H1 (cell line): ENCODE data around the gene HINT3. TPM values are rescaled to one million over a fixed set of nuclear protein-coding genes. Genes with fewer than 3 reads are reported as not detected.

Experiments used
- CTCF ChIA-PET: fragments of 300-600 bp; sonication (Branson Sonifier 250); formaldehyde crosslinking; loops from one replicate; lab custom pipeline; 2021; ENCODE audit not compliant: partially characterized antibody; lab: Charles Lee
- POLR2A ChIA-PET: fragments of 300-600 bp; sonication (Branson Sonifier 250); formaldehyde crosslinking; loops from one replicate; lab custom pipeline; 2021; ENCODE audit warnings: inconsistent platforms; ENCODE audit not compliant: partially characterized antibody; lab: Charles Lee
- DNase-seq, 2 experiments: peaks; one replicate each; pipeline versions ENCODE4 v3.0.0 to v3.0.0-alpha.2; 2010 to 2022; ENCODE audit warnings: low spot score in 2 of 2, low read depth in 1 of 2, mixed read lengths in 1 of 2
- FAIRE-seq: peaks from 2 replicates; lab custom pipeline; 2011; peaks lifted over from hg19 to GRCh38; lab: Jason Lieb, UNC
- H2AFZ ChIP-seq: 2 replicates; pipeline ENCODE4 v1.8.1; 2012; ENCODE audit warnings: low read length, inconsistent platforms
- H2AK5ac ChIP-seq: 2 replicates; pipeline ENCODE4 v1.6.1; 2013; ENCODE audit warnings: low read depth, low read length
- H2BK120ac ChIP-seq: replicated peaks from 2 replicates; pipeline ENCODE3; 2013; ENCODE audit warnings: low read depth, low read length, inconsistent platforms
- H2BK12ac ChIP-seq: 2 replicates; pipeline ENCODE4 v1.6.1; 2013; ENCODE audit warnings: low read depth, low read length
- H2BK15ac ChIP-seq: 2 replicates; pipeline ENCODE4 v1.6.1; 2013; ENCODE audit warnings: low read length
- H2BK20ac ChIP-seq: 2 replicates; pipeline ENCODE4 v1.6.1; 2013; ENCODE audit warnings: low read length
- H2BK5ac ChIP-seq: 2 replicates; pipeline ENCODE4 v1.6.1; 2013; ENCODE audit warnings: low read depth, low read length
- H3K14ac ChIP-seq: 2 replicates; pipeline ENCODE4 v1.6.1; 2013; ENCODE audit warnings: inconsistent platforms; ENCODE audit not compliant: insufficient read length
- H3K18ac ChIP-seq: 2 replicates; pipeline ENCODE4 v1.6.1; 2013; ENCODE audit warnings: low read length; ENCODE audit errors: extremely low read depth
- H3K23ac ChIP-seq: 2 replicates; pipeline ENCODE4 v1.6.1; 2013; ENCODE audit warnings: inconsistent platforms; ENCODE audit not compliant: insufficient read length
- H3K23me2 ChIP-seq: 2 replicates; pipeline ENCODE4 v1.6.1; 2013; ENCODE audit warnings: low read depth, low read length
- H3K27ac ChIP-seq: 2 replicates; pipeline ENCODE4 v1.6.1; 2011; ENCODE audit warnings: low read depth, low read length, inconsistent platforms
- H3K27me3 ChIP-seq, 4 experiments: replicated peaks in 1 of 4; 1 replicate in 1 of 4; 2 replicates in 3 of 4; pipeline versions ENCODE4 v1.6.1 to v1.8.1; 2011 to 2013; ENCODE audit warnings: low read length in 3 of 4, mild to moderate bottlenecking in 3 of 4, inconsistent platforms in 2 of 4, mixed read lengths in 2 of 4, moderate library complexity in 1 of 4; ENCODE audit not compliant: control insufficient read depth in 3 of 4, insufficient read depth in 3 of 4; ENCODE audit errors: extremely low read depth in 1 of 4
- H3K36me3 ChIP-seq, 4 experiments: 2 replicates each; pipeline versions ENCODE4 v1.6.1 to v1.8.1; 2011 to 2013; ENCODE audit warnings: mild to moderate bottlenecking in 4 of 4, low read length in 3 of 4, moderate library complexity in 2 of 4, control low read depth in 1 of 4, inconsistent platforms in 1 of 4; ENCODE audit not compliant: insufficient read depth in 4 of 4, control insufficient read depth in 2 of 4
- H3K4ac ChIP-seq: replicated peaks from 2 replicates; pipeline ENCODE3; 2013; ENCODE audit warnings: low read length, low read depth, mixed read lengths, inconsistent platforms; ENCODE audit not compliant: insufficient read length
- H3K4me1 ChIP-seq, 4 experiments: replicated peaks in 1 of 4; 1 replicate in 1 of 4; 2 replicates in 3 of 4; pipeline versions ENCODE4 v1.6.1 to v1.8.1; 2011 to 2013; ENCODE audit warnings: low read length in 3 of 4, inconsistent platforms in 2 of 4, mixed read lengths in 1 of 4; ENCODE audit not compliant: insufficient read depth in 4 of 4, control insufficient read depth in 3 of 4
- H3K4me2 ChIP-seq, 2 experiments: 2 replicates each; pipeline versions ENCODE4 v1.6.1 to v1.8.1; 2011 to 2013; ENCODE audit warnings: low read depth in 2 of 2, low read length in 2 of 2, control low read depth in 1 of 2, inconsistent platforms in 1 of 2, mild to moderate bottlenecking in 1 of 2; ENCODE audit not compliant: insufficient read depth in 1 of 2
- H3K4me3 ChIP-seq, 4 experiments: fragments of 200-600, 300-600 bp in 1 of 4; sonication (generic), shearing (Covaris generic), sonication (Bioruptor Twin) in 1 of 4; 2 replicates each; pipeline versions ENCODE4 v1.5.1 to v1.8.1; 2011 to 2016; ENCODE audit warnings: low read length in 4 of 4, low read depth in 3 of 4, control low read depth in 2 of 4, inconsistent platforms in 2 of 4, mild to moderate bottlenecking in 2 of 4, mixed read lengths in 1 of 4, moderate library complexity in 1 of 4; ENCODE audit not compliant: insufficient read depth in 2 of 4; ENCODE audit errors: extremely low read depth in 1 of 4
- H3K56ac ChIP-seq: replicated peaks from 2 replicates; pipeline ENCODE3; 2013; ENCODE audit warnings: low read depth, mild to moderate bottlenecking, mixed read lengths, low read length, inconsistent platforms; ENCODE audit not compliant: insufficient read length
- H3K79me1 ChIP-seq: 2 replicates; pipeline ENCODE4 v1.6.1; 2013; ENCODE audit warnings: low read depth, low read length, control low read depth
- H3K79me2 ChIP-seq, 2 experiments: 2 replicates each; pipeline versions ENCODE4 v1.6.1 to v1.8.1; 2012 to 2013; ENCODE audit warnings: low read length in 2 of 2, mild to moderate bottlenecking in 2 of 2, inconsistent platforms in 1 of 2; ENCODE audit not compliant: insufficient read depth in 2 of 2, control insufficient read depth in 1 of 2
- H3K9ac ChIP-seq, 4 experiments: replicated peaks in 1 of 4; 1 replicate in 1 of 4; 2 replicates in 3 of 4; pipeline versions ENCODE4 v1.6.1 to v1.8.1; 2011 to 2013; ENCODE audit warnings: low read depth in 3 of 4, low read length in 3 of 4, control low read depth in 2 of 4, mild to moderate bottlenecking in 2 of 4, moderate library complexity in 2 of 4, inconsistent platforms in 1 of 4; ENCODE audit errors: extremely low read depth in 1 of 4
- H3K9me3 ChIP-seq, 2 experiments: 2 replicates each; pipeline versions ENCODE4 v1.6.1 to v1.8.1; 2012 to 2013; ENCODE audit warnings: mild to moderate bottlenecking in 2 of 2, moderate library complexity in 2 of 2, control low read depth in 1 of 2, inconsistent platforms in 1 of 2, low read depth in 1 of 2, low read length in 1 of 2, mixed read lengths in 1 of 2; ENCODE audit not compliant: insufficient read depth in 2 of 2
- H4K20me1 ChIP-seq, 2 experiments: replicated peaks in 1 of 2; 2 replicates each; pipeline versions ENCODE3 to v1.8.1; 2011 to 2013; ENCODE audit warnings: inconsistent platforms in 2 of 2, low read length in 2 of 2, mild to moderate bottlenecking in 1 of 2; ENCODE audit not compliant: insufficient read depth in 2 of 2, control insufficient read depth in 1 of 2
- H4K5ac ChIP-seq: 2 replicates; pipeline ENCODE4 v1.6.1; 2013; ENCODE audit warnings: low read length, low read depth, mixed read lengths, inconsistent platforms; ENCODE audit not compliant: insufficient read length
- H4K8ac ChIP-seq: 2 replicates; pipeline ENCODE4 v1.8.0; 2013; ENCODE audit warnings: mild to moderate bottlenecking, moderate library complexity, low read length, inconsistent platforms; ENCODE audit not compliant: insufficient read depth; ENCODE audit errors: extremely low read depth
- H4K91ac ChIP-seq: replicated peaks from 2 replicates; pipeline ENCODE3; 2013; ENCODE audit warnings: low read length, mixed read lengths, inconsistent platforms; ENCODE audit not compliant: insufficient read length
- BRCA1 ChIP-seq: IDR thresholded peaks from 2 replicates; pipeline ENCODE4 v1.6.1; 2012; ENCODE audit warnings: low read depth, low read length, improper control_type of control experiment
- CBX5 ChIP-seq: fragments of 300-800, 300-1000 bp; sonication (generic); IDR thresholded peaks from 2 replicates; pipeline ENCODE4 v1.7.1; 2016; ENCODE audit warnings: antibody characterized with exemption, low read length, low read depth
- CHD2 ChIP-seq: IDR thresholded peaks from 2 replicates; pipeline ENCODE4 v1.6.1; 2012; ENCODE audit warnings: low read length, improper control_type of control experiment
- FOSL1 ChIP-seq: IDR thresholded peaks from 2 replicates; pipeline ENCODE4 v1.6.1; 2011; ENCODE audit warnings: mild to moderate bottlenecking, low read depth, low read length, moderate library complexity; ENCODE audit not compliant: insufficient read depth
- KDM1A ChIP-seq: fragments of 200-600, 300-600 bp; sonication (generic); IDR thresholded peaks from 2 replicates; pipeline ENCODE4 v1.7.1; 2016; ENCODE audit warnings: mild to moderate bottlenecking, low read length, borderline replicate concordance
- PHF8 ChIP-seq: fragments of 200-600 bp; sonication (generic); conservative IDR thresholded peaks from 2 replicates; pipeline ENCODE4 v1.7.1; 2012; ENCODE audit warnings: low read depth, mild to moderate bottlenecking, inconsistent platforms, low read length, moderate library complexity
- POLR2AphosphoS5 ChIP-seq: IDR thresholded peaks from 2 replicates; pipeline ENCODE4 v1.6.1; 2011; ENCODE audit warnings: low read depth, low read length
- RXRA ChIP-seq: IDR thresholded peaks from 2 replicates; pipeline ENCODE4 v1.6.1; 2011; ENCODE audit warnings: low read depth, mild to moderate bottlenecking, low read length, moderate library complexity; ENCODE audit not compliant: insufficient read depth
- SAP30 ChIP-seq: fragments of 300-600 bp; sonication (generic); IDR thresholded peaks from 2 replicates; pipeline ENCODE4 v1.7.1; 2012; ENCODE audit warnings: low read length, moderate library complexity, mild to moderate bottlenecking, inconsistent platforms; ENCODE audit not compliant: insufficient read depth, insufficient replicate concordance
- SIX5 ChIP-seq: IDR thresholded peaks from 2 replicates; pipeline ENCODE4 v1.6.1; 2011; ENCODE audit warnings: mild to moderate bottlenecking, low read depth, low read length
- SP4 ChIP-seq: IDR thresholded peaks from 2 replicates; pipeline ENCODE4 v1.6.1; 2012; ENCODE audit warnings: low read length, inconsistent platforms
- SUZ12 ChIP-seq: fragments of 200-600 bp; sonication (generic); IDR thresholded peaks from 2 replicates; pipeline ENCODE4 v1.6.1; 2012; ENCODE audit warnings: mild to moderate bottlenecking, inconsistent platforms, low read length, moderate library complexity, mixed read lengths
- TCF12 ChIP-seq: IDR thresholded peaks from 2 replicates; pipeline ENCODE4 v1.6.1; 2011; ENCODE audit warnings: low read depth, mild to moderate bottlenecking, low read length
- WGBS, 2 experiments: shearing (Covaris generic) in 1 of 2; methylation state at CpG; one replicate each; pipeline versions ENCODE4 v1.1.6 to v1.1.7; 2013 to 2015; ENCODE audit warnings: low lambda C conversion rate in 2 of 2, mixed read lengths in 2 of 2, inconsistent platforms in 1 of 2, low coverage in 1 of 2, missing lambda C conversion rate in 1 of 2; ENCODE audit not compliant: insufficient replicate concordance in 2 of 2, insufficient coverage in 1 of 2, insufficient read length in 1 of 2; ENCODE audit errors: extremely low coverage in 1 of 2, missing lambda C conversion rate in 1 of 2; 5-methylcytosine and 5-hydroxymethylcytosine counted together
- polyA plus RNA-seq, 7 experiments: library from polyadenylated mRNA; depleted of rRNA in 3 of 7; stranded (reverse) in 5 of 7; unstranded in 2 of 7; fragments of >200 nt in 5 of 7; fragments of 200-250 nt in 2 of 7; gene quantifications; 1 replicate in 5 of 7; 2 replicates in 1 of 7; 4 replicates in 1 of 7; pipeline versions ENCODE4 v1.2.1 to v1.2.3, GENCODE V29; 2011 to 2013; ENCODE audit warnings: missing spikeins in 2 of 7, mixed read lengths in 2 of 7
- total RNA-seq: library from RNA; stranded (reverse); fragmentation: NEBNext Ultra II Directional; extraction: Animal tissue kit (Norgen Biotek cat#: 25700); gene quantifications from 2 replicates; pipeline ENCODE4 v1.2.1, GENCODE V29; 2021

Gene HINT3
- total and polyA plus RNA-seq, 2 of the 8 experiments (the other 6 are each of a cell fraction or from before 2014, with no cell fraction given) = 1.2 to 7.8 TPM

DNA sequence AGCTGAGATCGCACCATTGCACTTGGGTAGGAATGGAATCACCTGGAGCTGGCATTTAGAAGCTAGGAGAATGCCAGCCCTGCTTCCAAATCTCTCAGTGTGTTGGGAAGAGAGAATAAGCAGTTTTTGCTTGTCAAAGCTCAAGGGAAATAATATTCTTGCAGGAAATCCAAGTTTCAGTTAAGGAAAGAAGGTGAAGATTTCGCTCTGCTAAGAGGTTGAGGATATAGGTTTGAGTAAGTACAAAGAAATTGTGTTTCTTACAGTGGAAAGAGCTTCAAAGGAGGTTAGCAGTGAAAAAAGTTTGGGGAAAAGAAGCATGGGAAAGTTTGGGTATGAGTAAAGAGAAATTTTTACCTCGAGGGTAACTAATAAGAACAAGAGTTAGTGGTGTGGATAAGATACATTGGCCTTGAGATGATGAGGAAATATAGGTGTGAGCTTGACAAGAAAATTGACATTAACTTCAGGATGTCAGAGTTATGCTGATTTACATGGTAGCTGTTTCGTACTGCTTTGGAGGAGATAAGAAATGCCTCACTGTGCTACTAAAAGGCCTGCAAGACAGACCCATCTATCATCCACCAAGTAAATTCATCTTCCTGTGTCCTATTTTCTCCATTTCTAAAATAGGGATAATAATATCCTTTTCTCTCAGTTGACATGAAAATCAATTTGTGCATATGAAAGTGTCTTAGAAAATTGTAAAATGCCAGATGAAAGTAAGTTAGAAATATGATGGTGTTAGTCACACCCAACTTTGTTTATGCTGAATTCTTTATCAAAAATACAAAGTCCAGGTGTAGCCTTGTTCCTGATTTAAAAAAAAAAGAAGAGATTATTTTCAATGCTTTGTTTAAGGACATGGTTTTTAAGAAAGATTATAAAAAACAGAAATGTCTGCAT is 12.8 kb upstream of the HINT3 start:
- no peaks in the 10 kb centered on the region for H4K20me1 ChIP-seq
- 92% methylated on average over 4 of the region's 4 CpGs; no CpG with 5 or more reads in 1 of the 2 experiments for WGBS, 2 experiments
- POLR2A ChIA-PET = no interaction called here

More for the DNA sequence above, 12.8 kb upstream of the HINT3 start:
- no peak overlapping the region for H3K27ac ChIP-seq
- no peaks in the 10 kb centered on the region for H3K79me1 ChIP-seq
- no peak overlapping the region for H3K4ac ChIP-seq
- H2BK12ac ChIP-seq = no peak overlapping the region
- H3K14ac ChIP-seq = no peak overlapping the region
- no peak overlapping the region for H3K4me3 ChIP-seq
- no peaks in the 10 kb centered on the region for H3K36me3 ChIP-seq
- CTCF ChIA-PET = interaction anchor here (0.6 to 2.5 kb wide), 3 partner anchors 10 to 13 kb away, joined by 3 to 13 read pairs (median 12); partner anchors contain the start of gene HINT3
- no peak overlapping the region for H3K18ac ChIP-seq
- H3K9ac ChIP-seq = no peak overlapping the region
- no peak overlapping the region for H4K91ac ChIP-seq
- no peak for DNase-seq
- TF ChIP-seq FOSL1 (no peak), BRCA1 (no peak), RXRA (no peak), SAP30 (no peak), SP4 (no peak), PHF8 (no peak), TCF12 (no peak), CBX5 (no peak), POLR2AphosphoS5 (no peak), CHD2 (no peak), SIX5 (no peak), KDM1A (no peak), SUZ12 (no peak)
- TF ChIP-seq, all 59 proteins: peak for 0
- Histone ChIP-seq H2BK120ac (no peak overlapping the region), H2AFZ (no peak overlapping the region), H4K8ac (no peak overlapping the region), H3K9me3 (no peaks in the 10 kb centered on the region), H2AK5ac (no peak overlapping the region), H3K23me2 (no peaks in the 10 kb centered on the region), H3K27me3 (no peaks in the 10 kb centered on the region; a peak in 2 of 7 replicates), H3K23ac (no peak overlapping the region), H3K79me2 (no peaks in the 10 kb centered on the region), H2BK20ac (no peak overlapping the region), H3K4me2 (no peak overlapping the region), H3K4me1 (no peaks in the 10 kb centered on the region), H2BK15ac (no peak overlapping the region), H3K56ac (no peak overlapping the region), H2BK5ac (no peak overlapping the region), H4K5ac (no peak overlapping the region)
- FAIRE-seq = no peak
